NB4 (cell line): ENCODE results near the gene NRG3.

Experiments
- DNase-seq: peaks from one replicate; pipeline ENCODE4 v3.0.0; 2010; ENCODE audit warnings: low read depth
- H3K4me3 ChIP-seq: one replicate; pipeline ENCODE4 v1.5.1; 2011; ENCODE audit warnings: mild to moderate bottlenecking, low read depth, low read length, moderate library complexity
- CTCF ChIP-seq: IDR thresholded peaks from one replicate; pipeline ENCODE4 v1.5.1; 2012; ENCODE audit warnings: low read depth, low read length
- MAX ChIP-seq: IDR thresholded peaks from 2 replicates; pipeline ENCODE4 v1.6.1; 2011; ENCODE audit warnings: low read depth, low read length
- MYC ChIP-seq: IDR thresholded peaks from 2 replicates; pipeline ENCODE4 v1.6.1; 2011; ENCODE audit warnings: low read depth, low read length
- POLR2A ChIP-seq: IDR thresholded peaks from 2 replicates; pipeline ENCODE4 v1.6.1; 2011; ENCODE audit warnings: mild to moderate bottlenecking; ENCODE audit not compliant: insufficient read length; ENCODE audit errors: extremely low read depth

The NRG3 gene

GRCh38 chr10:82887488-82887887 is 1012.5 kb downstream of the NRG3 start:
- no peak overlapping the region for H3K4me3 ChIP-seq
- TF ChIP-seq MYC (no peak), MAX (no peak), POLR2A (no peak), CTCF (no peak)
- DNase-seq, result no peak

- no peak overlapping the region for H3K4me3 ChIP-seq
- no peak for TF ChIP-seq POLR2A
- TF ChIP-seq MYC, result no peak
- no peak for TF ChIP-seq MAX
- no peak for TF ChIP-seq CTCF
- DNase-seq, result no peak
Observed at GRCh38 chr10:82888809-82889455, 1013.9 kb downstream of the NRG3 start.

- no peak for TF ChIP-seq MYC
- TF ChIP-seq CTCF, result no peak
- TF ChIP-seq POLR2A, result no peak
- DNase-seq, result no peak
- H3K4me3 ChIP-seq, result no peak overlapping the region
Observed at GRCh38 chr10:82889728-82890127, 1014.7 kb downstream of the NRG3 start.

GRCh38 chr10:82890573-82890972 is 1015.6 kb downstream of the NRG3 start:
- no peak for DNase-seq
- no peak for TF ChIP-seq CTCF
- no peak for TF ChIP-seq MYC
- no peak for TF ChIP-seq MAX
- TF ChIP-seq POLR2A, result no peak
- H3K4me3 ChIP-seq, result no peak overlapping the region

GRCh38 chr10:82908096-82908495 is 1033.1 kb downstream of the NRG3 start:
- H3K4me3 ChIP-seq, result no peak overlapping the region
- TF ChIP-seq POLR2A (no peak), MAX (no peak), MYC (no peak), CTCF (no peak)
- no peak for DNase-seq

- no peak for DNase-seq
- TF ChIP-seq CTCF (no peak), POLR2A (no peak), MAX (no peak), MYC (no peak)
- no peak overlapping the region for H3K4me3 ChIP-seq
Observed at GRCh38 chr10:82908751-82909150, 1033.8 kb downstream of the NRG3 start.
